GM10847 (cell line): ENCODE results near the gene CFTR.

ENCODE experiments used
- POLR2A ChIP-seq: IDR thresholded peaks from 2 replicates; pipeline ENCODE4 v1.6.1; 2011; ENCODE audit not compliant: insufficient read length; ENCODE audit errors: extremely low read depth

Gene CFTR

DNA sequence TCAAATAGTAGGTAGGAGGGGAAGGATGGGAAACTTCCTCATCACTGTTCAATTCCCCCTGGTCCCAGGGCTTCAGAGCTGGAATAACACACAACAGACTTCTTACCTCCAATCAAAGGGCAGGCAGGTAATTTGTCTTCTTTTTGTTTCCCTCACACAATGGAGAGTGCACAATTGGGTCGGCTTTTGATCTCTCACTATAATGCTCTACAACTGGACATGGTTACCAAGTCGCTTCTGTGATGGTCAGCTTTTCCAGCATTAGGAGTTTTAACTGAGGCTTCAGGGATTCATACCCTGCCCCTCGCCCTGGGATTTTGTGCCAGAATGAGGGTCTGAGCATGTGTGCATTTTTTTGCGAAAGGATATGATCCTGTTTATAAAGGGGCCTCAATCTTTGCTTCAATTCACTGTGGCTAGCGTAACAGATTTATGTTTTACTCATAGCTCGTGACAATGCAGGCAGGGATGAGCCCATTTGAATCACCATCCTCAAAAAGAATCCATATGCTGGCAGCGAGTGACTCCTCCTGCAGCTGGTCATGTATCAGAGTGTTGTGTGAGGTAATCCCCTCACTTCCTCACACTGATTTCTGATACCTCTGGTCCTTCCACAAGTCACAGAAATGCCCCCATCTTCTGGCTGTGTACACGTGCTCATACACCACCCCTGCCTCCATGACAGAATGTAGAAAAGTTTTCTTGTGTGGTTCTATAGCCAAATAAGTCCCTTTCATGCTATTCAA is 203.8 kb downstream of the CFTR start:
- TF ChIP-seq POLR2A: no peak

- TF ChIP-seq POLR2A: no peak
These were observed 206.0 kb downstream of the CFTR start for GRCh38 chr7:117685795-117686194.

- no peak for TF ChIP-seq POLR2A
These were observed 206.6 kb downstream of the CFTR start for GRCh38 chr7:117686311-117686935.

GRCh38 chr7:117688126-117688525 is 208.3 kb downstream of the CFTR start:
- TF ChIP-seq POLR2A: no peak

GRCh38 chr7:117689406-117689805 is 209.6 kb downstream of the CFTR start:
- no peak for TF ChIP-seq POLR2A

DNA sequence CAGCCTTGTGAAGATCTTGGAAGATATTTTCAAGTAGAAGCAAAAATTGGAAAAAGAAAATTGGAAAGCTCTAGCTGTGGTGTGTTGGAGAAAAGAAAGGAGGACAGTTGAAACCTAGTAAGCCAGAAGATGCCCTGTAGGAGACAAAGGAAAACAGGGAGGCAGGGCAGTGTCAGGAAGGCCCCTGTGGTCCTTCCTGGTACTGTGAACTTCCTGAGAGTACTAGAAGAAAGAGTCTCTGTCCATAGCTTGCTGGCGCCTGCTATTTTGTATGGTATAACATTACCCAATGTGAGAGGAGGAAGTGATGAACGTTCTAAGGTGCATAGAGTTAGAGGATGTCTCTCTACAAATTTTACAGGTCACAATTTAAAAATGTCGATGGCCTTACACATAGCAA is 210.3 kb downstream of the CFTR start:
- TF ChIP-seq POLR2A: no peak

DNA sequence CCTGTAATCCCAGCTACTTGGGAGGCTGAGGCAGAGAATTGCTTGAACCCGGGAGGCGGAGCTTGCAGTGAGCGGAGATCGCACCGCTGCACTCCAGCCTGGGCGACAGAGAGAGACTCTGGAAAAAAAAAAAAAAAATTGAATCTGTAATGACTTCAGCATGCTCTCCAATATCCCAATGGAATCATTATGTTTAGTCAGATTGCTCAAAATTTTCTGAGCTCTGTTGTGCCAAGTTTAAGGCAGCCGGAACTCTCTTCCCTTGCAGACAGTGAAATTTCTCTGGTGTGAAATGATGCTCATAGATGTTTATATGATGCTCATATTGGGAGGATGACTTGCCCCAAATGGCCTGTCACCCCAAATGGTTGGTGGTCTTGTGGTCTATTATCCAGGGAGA is 212.5 kb downstream of the CFTR start:
- TF ChIP-seq POLR2A: no peak

DNA sequence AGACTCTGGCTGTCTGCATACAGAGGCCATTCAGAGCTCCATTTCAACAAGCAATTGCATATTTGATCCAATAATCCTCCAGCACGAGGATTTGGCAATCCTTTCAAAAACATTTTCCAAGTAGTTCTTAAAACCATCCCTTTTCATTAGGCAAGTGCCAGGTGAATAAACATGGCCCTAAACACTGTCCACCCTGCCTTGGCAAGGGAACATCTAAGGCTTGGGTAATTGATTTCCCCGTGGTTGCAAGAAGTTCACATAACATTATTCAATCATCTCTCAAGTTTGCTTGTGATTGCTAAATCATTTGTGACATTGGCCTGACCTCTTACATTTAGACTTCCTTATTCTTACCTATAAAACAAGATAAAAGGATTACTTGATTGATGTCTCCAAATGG is 218.2 kb downstream of the CFTR start:
- no peak for TF ChIP-seq POLR2A

DNA sequence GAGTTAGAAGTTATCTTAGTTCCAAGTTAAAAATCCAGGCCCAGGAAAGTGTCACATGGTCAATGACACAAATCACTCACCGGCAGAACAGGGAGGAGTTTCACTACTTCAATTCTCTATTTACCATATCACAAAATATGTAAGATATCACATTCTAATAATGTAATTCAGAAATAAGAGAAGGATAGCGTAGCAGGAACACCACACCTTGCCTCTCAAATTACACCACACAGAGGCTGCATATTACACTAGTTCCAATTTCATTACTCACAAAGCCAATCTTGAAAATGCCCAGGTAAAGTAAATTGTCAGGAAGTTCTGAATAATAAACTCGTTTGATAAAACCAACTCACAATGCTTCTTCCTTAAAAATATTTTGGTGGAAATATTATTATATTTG is 224.2 kb downstream of the CFTR start:
- no peak for TF ChIP-seq POLR2A

- TF ChIP-seq POLR2A: no peak
These were observed 225.8 kb downstream of the CFTR start for GRCh38 chr7:117705630-117706029.

DNA sequence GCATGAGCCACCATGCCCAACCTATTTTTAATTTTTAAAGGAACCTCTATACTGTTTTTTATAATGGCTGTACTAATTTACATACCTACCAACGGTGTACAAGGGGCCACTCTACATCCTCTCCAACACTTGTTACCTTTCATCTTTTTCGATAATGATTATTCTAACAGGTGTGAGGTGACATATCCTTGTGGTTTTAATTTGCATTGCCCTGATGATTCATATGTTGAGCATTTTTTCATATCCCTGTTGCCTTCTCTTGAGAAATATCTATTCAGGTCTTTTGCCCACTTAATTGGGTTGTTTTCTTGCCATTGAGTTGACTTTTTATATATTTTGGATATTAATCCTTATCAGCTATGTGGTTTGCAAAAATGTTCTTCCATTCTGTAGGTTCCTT is 226.4 kb downstream of the CFTR start:
- TF ChIP-seq POLR2A: no peak

GRCh38 chr7:117707080-117707479 is 227.3 kb downstream of the CFTR start:
- TF ChIP-seq POLR2A: no peak

DNA sequence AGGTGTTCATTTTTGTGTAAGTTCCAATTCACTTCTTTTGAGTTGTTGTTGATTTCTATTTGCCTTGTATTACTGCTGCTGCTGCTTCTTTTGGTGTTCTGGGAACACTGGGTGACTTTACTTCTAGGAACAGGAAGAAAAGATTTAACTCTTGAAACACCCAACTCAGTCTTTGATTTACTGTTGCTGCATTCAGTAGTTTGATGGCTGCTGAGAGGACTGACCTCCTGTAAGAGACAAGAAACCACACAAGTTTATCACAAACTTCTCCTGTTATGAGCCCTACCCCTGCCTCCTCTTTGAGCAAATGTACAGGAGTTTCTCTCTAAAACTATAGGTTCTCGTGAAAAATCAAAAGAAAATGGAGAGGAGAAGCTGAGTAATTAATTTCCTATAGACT is 231.7 kb downstream of the CFTR start:
- TF ChIP-seq POLR2A: no peak

DNA sequence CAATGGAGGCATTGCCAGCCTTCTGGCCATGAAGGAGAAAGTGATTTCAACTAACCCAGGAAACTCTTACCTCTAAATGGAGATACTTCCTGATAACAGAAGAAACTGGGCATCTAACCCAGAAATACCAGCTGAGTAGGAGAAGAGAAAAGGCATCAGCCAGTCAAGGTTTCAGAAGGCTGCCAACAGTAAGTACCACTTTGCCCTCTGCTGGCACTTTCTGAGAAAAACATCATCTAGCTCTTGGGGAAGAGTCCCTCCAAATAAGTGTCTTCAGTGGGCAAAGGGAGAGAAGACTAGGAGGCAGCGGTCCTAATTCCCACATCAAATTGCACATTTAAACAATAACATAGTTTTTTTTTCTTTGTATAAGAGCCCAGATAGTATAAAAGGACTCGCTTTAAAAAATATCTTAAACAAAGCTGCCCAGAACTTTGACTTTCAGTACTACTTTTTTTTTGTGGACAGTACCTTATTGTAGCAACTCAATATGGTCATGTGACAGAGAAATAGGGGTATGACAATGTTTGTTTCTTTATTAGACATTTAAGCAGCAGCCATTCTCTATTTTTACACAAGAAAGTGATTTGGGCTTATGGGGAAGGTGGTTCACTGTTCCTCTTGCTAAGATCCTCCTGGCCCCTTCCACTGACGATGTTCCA is 236.1 kb downstream of the CFTR start:
- TF ChIP-seq POLR2A: no peak

GRCh38 chr7:117716707-117717299 is 237.0 kb downstream of the CFTR start:
- TF ChIP-seq POLR2A: no peak

DNA sequence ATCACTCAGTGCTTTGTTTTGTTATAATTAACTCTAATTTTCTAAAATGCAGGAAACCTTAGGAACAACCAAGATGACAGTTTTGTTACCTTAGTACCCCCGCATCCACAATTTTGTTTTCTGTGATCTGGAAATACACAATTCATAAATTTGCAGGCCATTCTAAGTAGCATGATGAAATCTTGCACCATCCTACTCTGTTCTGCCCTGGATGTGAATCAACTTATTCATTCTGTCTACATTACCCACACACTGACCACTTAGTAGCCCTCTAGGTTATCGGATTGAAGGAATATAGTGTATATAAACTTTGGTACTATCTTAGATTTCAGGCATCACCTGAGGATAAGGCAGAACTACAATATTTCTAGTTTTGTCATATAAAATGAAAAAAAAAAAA is 237.5 kb downstream of the CFTR start:
- no peak for TF ChIP-seq POLR2A
